Heart left ventricle (tissue), 13 donors: ENCODE results near the gene CCDC85B.

Experiments used
- POLR2A ChIP-seq, 2 donors: fragments of 450-650 bp; IDR thresholded peaks; one replicate each; pipeline ENCODE4 v1.6.1; 2017; ENCODE audit warnings: antibody characterized with exemption in 2 of 2, mild to moderate bottlenecking in 2 of 2, moderate library complexity in 2 of 2
- TF ChIP-seq, protein P1 (sequence below), 12 donors: fragments of 200-600 bp; sonication (generic) in 4 of 12; IDR thresholded peaks; one replicate each; pipeline versions ENCODE4 v1.5.0 to v1.8.0; 2018 to 2022; ENCODE audit warnings: antibody characterized with exemption in 12 of 12, mild to moderate bottlenecking in 5 of 12
- donor health status: ischemic (EF 13 %, LVEDD 7.1; RV severe dilation, severe dysfunction).
- donor health status: DM: no; HTN: yes; CAD: no.
- donor health status: DM: no; HTN: no; CAD: no.
- donor health status: ischemic (EF 25% LVEDD 6.9; RV normal size, moderate dysfunction).
- donor health status: ischemic (EF 25% LVEDD 5.7; RV mildly dilated, moderate dysfunction).
- donor health status: ischemic (EF 35%, LVEDD 5.7; RV mildly dilated, moderate dysfunction).
- donor health status: nonischemic (EF 11% LVEDD 7.7; RV severe dilation, severe dysfunction).
- donor health status: DM: yes; HTN: yes; CAD: no.
- donor health status: PGD.
- donor health status: ischemic (EF 29% LVEDD 5.4; RV normal size, mild dysfunction).
- donor health status: nonischemic (EF 23%, LVEDD 6.1; RV moderate dilation, normal function).

DNA sequence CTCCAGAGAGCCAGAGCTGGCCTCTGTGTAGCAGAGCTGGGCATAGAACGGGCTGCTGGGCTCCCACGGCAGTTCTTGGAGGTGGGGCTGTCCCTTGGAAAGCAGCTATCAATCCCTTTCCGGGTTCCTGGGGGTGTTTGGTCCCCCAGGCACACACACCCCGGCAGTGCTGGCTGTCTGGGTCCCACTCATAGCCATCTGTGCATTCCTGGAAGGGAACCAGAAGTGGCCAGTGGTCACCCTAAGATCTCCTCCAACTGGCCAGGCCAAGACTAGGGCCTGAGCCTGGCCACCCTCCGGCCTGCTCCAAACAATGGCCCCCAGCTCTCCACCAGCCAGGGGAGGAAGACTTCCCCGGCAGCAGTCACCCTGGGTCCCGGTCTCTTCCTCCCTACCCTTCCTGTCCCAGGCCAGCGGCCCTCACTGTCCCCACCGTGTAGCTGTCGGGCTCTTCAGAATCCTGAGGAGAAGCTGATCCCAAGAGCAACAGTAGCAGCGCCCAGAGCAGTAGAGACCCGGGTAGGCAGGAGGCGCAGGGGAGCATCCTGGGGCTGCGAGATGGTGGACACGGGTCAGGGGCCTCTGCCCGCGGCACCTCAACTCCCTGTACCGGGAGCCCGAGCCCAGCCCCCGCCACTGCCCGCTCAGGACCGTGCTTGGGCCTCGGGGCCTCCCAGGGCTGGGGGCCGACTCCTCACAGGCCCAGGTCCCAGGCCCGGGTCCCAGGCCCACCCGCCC, 18.5 kb upstream of the CCDC85B start:
- TF ChIP-seq, protein P1, sequence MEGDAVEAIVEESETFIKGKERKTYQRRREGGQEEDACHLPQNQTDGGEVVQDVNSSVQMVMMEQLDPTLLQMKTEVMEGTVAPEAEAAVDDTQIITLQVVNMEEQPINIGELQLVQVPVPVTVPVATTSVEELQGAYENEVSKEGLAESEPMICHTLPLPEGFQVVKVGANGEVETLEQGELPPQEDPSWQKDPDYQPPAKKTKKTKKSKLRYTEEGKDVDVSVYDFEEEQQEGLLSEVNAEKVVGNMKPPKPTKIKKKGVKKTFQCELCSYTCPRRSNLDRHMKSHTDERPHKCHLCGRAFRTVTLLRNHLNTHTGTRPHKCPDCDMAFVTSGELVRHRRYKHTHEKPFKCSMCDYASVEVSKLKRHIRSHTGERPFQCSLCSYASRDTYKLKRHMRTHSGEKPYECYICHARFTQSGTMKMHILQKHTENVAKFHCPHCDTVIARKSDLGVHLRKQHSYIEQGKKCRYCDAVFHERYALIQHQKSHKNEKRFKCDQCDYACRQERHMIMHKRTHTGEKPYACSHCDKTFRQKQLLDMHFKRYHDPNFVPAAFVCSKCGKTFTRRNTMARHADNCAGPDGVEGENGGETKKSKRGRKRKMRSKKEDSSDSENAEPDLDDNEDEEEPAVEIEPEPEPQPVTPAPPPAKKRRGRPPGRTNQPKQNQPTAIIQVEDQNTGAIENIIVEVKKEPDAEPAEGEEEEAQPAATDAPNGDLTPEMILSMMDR (IDR thresholded peaks at IDR 0.05) = peak in 5 of 12 donors; percentile 12 to 36 (median 21)
- no peak for TF ChIP-seq POLR2A (IDR thresholded peaks at IDR 0.05)
